ENCODE results near the gene GABRR2. TPM values are rescaled to one million over a fixed set of nuclear protein-coding genes. Genes with fewer than 3 reads are reported as not detected.

The GABRR2 gene
- total RNA-seq, 4 donors from 2014 or later: 0.57 to 1.4 TPM; not detected in 2

DNA sequence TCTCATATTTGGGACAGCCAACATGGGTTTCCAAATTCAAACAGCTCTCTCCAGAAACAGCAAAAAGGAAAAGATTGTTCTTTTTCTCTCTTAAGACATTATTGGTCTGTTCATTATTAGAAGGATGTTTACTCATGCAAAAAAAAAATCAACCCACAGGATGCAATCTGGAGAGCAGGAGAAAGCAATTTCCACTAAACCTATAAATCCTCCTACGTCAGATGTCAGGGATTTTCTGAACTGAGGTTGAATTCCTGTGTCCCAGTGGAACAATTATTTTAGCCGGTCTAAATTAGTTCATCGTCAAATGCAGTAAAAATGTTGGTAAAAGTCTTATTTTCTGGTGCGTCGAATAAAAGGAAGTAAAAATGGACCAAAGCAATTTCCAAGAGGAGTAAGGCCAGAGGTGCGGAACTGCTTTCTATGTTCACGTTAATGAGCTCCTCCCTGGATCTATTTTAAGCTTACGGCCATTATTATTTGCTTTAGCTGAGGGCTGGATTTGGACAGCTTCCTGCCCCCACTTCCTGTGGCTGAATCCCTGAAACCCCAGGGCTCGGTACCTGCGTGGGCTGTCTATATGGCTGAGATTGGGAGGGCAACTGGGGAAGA is 97.7 kb downstream of the GABRR2 start, which contains the start of gene GABRR1:
TSS of gene GABRR1 (minus strand) at position 60 of the 612 bp plus-strand sequence. CDS start at position 24, 36 bp downstream.
- TF ChIP-seq, protein P1, sequence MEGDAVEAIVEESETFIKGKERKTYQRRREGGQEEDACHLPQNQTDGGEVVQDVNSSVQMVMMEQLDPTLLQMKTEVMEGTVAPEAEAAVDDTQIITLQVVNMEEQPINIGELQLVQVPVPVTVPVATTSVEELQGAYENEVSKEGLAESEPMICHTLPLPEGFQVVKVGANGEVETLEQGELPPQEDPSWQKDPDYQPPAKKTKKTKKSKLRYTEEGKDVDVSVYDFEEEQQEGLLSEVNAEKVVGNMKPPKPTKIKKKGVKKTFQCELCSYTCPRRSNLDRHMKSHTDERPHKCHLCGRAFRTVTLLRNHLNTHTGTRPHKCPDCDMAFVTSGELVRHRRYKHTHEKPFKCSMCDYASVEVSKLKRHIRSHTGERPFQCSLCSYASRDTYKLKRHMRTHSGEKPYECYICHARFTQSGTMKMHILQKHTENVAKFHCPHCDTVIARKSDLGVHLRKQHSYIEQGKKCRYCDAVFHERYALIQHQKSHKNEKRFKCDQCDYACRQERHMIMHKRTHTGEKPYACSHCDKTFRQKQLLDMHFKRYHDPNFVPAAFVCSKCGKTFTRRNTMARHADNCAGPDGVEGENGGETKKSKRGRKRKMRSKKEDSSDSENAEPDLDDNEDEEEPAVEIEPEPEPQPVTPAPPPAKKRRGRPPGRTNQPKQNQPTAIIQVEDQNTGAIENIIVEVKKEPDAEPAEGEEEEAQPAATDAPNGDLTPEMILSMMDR (IDR thresholded peaks at IDR 0.05; ENCODE audit: low read depth): no peak

DNA sequence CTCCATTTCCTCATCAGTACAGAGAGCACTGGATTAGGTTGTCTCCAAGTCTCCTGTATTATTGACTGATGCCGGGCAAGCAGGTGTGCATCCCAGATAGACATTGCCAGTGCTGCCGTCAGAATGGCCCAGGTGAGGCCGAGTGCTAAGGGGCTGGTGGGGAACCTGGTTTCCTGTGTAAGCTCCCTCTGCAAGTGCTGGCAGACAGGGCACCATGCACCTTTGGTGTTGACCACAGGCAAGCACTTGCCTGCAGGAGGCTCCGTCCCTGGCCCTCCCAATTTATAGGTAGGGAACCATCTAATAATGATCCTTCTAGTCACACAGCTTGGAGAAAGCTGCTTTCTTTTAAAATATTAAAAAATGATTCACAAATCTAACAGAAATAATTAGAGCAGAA is 98.7 kb downstream of the GABRR2 start:
- TF ChIP-seq, protein P1 (IDR thresholded peaks at IDR 0.05; ENCODE audit: low read depth): no peak

DNA sequence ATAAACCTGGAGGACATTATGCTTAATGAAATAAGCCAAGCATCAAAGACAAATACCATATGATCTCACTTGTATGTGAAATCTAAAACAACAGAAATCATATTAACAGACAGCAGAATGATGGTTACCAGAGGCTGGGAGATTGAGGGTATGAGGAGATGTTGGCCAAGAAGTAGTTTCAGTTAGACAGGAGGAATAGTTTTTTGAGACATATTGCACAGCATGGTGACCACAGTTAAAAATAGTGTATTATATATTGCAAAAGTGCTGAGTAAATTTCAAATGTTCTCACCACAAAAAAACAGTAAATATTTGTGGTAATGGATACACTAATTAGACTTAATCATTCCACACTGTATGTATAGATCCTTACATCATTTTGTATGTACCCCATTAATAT is 99.7 kb downstream of the GABRR2 start:
- TF ChIP-seq, protein P1 (IDR thresholded peaks at IDR 0.05; ENCODE audit: low read depth): no peak

DNA sequence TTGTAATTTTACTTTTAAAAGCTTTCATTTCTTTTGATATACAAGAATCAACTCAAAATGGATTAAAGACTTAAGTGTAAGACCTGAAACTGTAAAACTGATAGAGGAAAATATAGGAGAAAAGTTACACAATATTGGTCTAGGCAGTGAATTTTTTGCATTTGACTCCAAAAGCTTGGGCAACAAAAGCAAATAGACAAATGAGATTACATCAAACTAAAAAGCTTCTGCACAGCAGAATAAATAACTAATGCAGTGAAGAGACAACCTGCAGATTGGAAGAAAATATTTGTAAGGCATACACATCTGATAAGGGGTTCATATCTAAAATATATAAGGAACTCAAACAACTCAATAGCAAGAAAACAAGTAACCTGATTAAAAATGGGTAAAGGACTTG is 100.9 kb downstream of the GABRR2 start:
- TF ChIP-seq, protein P1 (IDR thresholded peaks at IDR 0.05; ENCODE audit: low read depth): no peak

DNA sequence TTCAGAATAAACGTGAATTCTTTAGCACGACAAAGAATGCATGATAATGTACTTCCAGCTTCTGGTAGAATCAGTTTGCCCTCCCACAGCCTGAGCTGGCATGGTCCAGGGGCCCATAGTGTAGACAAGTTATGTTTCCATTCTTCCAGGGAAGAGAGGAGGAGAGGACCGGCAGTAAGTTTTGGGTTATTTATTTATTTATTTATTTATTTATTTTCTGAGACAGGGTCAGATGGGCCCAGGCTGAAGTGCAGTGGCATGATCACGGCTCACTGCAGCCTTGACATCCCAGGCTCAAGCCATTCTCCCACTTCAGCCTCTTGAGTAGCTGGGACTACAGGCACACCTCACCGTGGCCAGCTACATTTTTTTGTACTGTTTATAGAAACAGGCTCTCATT is 102.6 kb downstream of the GABRR2 start:
- TF ChIP-seq, protein P1 (IDR thresholded peaks at IDR 0.05; ENCODE audit: low read depth): no peak

DNA sequence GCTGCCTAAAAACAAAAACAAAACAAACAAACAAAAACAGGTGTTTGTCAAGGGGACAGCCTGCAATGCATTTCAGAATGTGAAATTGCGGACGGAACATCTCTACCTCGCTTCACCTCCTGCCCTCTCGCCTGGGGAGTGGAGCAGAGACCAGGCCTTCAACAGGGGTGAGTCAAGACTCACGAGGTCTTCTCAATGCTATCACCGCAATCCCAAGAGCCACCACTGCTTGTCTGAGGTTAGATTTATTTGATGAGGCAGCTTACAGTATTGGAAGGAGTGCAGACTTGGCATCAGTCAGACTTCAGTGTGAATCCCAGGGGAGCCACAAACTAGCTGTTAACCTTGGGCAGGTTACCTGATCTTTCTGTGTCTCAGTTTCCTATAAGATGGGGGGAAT is 105.6 kb downstream of the GABRR2 start:
- TF ChIP-seq, protein P1 (IDR thresholded peaks at IDR 0.05; ENCODE audit: low read depth): no peak

DNA sequence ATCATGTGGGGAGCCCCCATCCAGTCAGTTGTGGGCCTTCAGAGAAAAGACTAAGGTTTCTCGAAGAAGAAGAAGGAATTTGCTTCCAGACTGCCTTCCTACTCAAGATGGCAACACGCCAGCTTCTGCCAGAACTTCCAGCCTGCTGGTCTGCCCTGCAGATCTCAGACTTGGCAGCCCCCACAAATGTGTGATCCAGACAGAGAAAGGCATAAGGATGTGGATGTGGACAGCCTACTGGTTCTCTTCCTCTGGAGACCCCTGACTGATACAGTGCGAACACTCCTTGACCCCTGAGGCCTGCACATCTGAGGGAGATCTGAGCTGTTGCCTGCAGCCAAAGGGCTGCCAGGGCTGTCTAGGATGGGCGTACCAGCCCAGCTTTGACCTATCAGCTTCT is 106.5 kb downstream of the GABRR2 start:
- TF ChIP-seq, protein P1 (IDR thresholded peaks at IDR 0.05; ENCODE audit: low read depth): no peak

Other genes with a start within 250 kb of the GABRR2 start
- 100 to 1,000 TPM; 228 to 324 (median 262) TPM for gene PNRC1, start 234.5 kb downstream of the GABRR2 start, total RNA-seq
- under 1 TPM in 1 of 4 donors, not detected in 3; 0.17 TPM for gene SRSF12, start 197.2 kb downstream of the GABRR2 start, total RNA-seq
- gene PM20D2, start 169.2 kb downstream of the GABRR2 start, total RNA-seq: 1 to 10 TPM; 4.0 to 6.8 (median 4.9) TPM
- gene GABRR1, start 97.9 kb downstream of the GABRR2 start, total RNA-seq: not detected
- 10 to 100 TPM; 20.9 to 48.3 (median 27.8) TPM for gene UBE2J1, start 37.4 kb upstream of the GABRR2 start, total RNA-seq
- gene RRAGD, start 97.0 kb upstream of the GABRR2 start, total RNA-seq: 10 to 100 TPM; 31.6 to 55.9 (median 37.9) TPM
- 10 to 100 TPM in 2 of 4 donors, 1 to 10 TPM in 2; 7.7 to 18.5 (median 11.9) TPM for gene ANKRD6, start 117.9 kb upstream of the GABRR2 start, total RNA-seq